Ascending aorta (tissue), 2 donors: ENCODE measurements around the gene ZNF10. TPM values are rescaled to one million over a fixed set of nuclear protein-coding genes. Genes with fewer than 3 reads are reported as not detected.

Experiments used
- DNase-seq, 2 donors: peaks; one replicate each; pipeline ENCODE4 v3.0.0-alpha.2; 2019; ENCODE audit warnings: low spot score in 2 of 2
- H3K27ac ChIP-seq, 2 donors: fragments of 200-600 bp; sonication (generic); one replicate each; pipeline ENCODE4 v1.5.1; 2016 to 2017; ENCODE audit warnings: mild to moderate bottlenecking in 1 of 2
- H3K27me3 ChIP-seq: fragments of 200-600 bp; sonication (generic); one replicate; pipeline ENCODE4 v1.5.1; 2017
- H3K36me3 ChIP-seq, 2 donors: fragments of 200-600 bp; sonication (generic); one replicate each; pipeline ENCODE4 v1.5.1; 2016
- H3K4me1 ChIP-seq, 2 donors: fragments of 200-600 bp; sonication (generic); one replicate each; pipeline ENCODE4 v1.5.1; 2016 to 2017; ENCODE audit warnings: mild to moderate bottlenecking in 1 of 2
- H3K4me3 ChIP-seq, 2 donors: fragments of 200-600 bp; sonication (generic); one replicate each; pipeline ENCODE4 v1.5.1; 2016 to 2017; ENCODE audit warnings: mild to moderate bottlenecking in 1 of 2
- H3K9me3 ChIP-seq, 2 donors: fragments of 200-600 bp; sonication (generic); one replicate each; pipeline ENCODE4 v1.5.1; 2016
- intact Hi-C: fragments of 100-400 bp; cut with DNase I; formaldehyde crosslinking; loops from one replicate; pipeline ENCODE4 v1.15.1; 2023
- total RNA-seq: library from RNA; depleted of rRNA; stranded (reverse); fragments of >200 nt; gene quantifications from one replicate; pipeline ENCODE4 v1.1.0, GENCODE V29; 2016
- TF ChIP-seq, protein P1 (sequence below), 3 experiments: fragments of 200-600 bp in 2 of 3; fragments of 450-650 bp in 1 of 3; sonication (generic) in 2 of 3; IDR thresholded peaks; one replicate each; pipeline ENCODE4 v1.5.1; 2016 to 2019; ENCODE audit warnings: antibody characterized with exemption in 3 of 3, mild to moderate bottlenecking in 1 of 3, moderate library complexity in 1 of 3

The ZNF10 gene
- total RNA-seq, 1 donor from 2014 or later = 3.8 TPM

DNA sequence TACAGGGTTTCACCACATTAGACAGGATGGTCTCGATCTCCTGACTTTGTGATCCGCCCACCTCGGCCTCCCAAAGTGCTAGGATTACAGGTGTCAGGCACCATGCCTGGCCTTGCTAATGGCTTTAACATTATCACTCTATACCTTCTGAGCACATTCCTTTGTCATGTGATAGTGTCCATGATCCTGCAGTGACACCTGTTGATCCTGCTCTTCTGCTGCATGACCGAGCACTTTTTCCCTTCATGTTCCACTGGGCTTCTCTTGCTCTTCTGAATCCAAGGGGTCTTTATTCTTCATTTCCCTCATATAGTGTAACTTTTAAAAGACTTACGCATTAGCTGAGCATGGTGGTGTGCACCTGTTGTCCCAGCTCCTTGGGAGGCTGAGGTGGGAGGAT lies 62.4 kb downstream of the ZNF10 start:
- Histone ChIP-seq H3K27ac (no peak overlapping the region), H3K9me3 (peaks cover 87 to 92% of the 10 kb centered on the region in 2 donors), H3K4me3 (no peak overlapping the region), H3K4me1 (no peaks in the 10 kb centered on the region), H3K27me3 (no peaks in the 10 kb centered on the region), H3K36me3 (peaks cover 89 to 91% of the 10 kb centered on the region in 2 donors)
- intact Hi-C loops = no loop called here
- DNase-seq = no peak
- TF ChIP-seq, protein P1, sequence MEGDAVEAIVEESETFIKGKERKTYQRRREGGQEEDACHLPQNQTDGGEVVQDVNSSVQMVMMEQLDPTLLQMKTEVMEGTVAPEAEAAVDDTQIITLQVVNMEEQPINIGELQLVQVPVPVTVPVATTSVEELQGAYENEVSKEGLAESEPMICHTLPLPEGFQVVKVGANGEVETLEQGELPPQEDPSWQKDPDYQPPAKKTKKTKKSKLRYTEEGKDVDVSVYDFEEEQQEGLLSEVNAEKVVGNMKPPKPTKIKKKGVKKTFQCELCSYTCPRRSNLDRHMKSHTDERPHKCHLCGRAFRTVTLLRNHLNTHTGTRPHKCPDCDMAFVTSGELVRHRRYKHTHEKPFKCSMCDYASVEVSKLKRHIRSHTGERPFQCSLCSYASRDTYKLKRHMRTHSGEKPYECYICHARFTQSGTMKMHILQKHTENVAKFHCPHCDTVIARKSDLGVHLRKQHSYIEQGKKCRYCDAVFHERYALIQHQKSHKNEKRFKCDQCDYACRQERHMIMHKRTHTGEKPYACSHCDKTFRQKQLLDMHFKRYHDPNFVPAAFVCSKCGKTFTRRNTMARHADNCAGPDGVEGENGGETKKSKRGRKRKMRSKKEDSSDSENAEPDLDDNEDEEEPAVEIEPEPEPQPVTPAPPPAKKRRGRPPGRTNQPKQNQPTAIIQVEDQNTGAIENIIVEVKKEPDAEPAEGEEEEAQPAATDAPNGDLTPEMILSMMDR (IDR thresholded peaks at IDR 0.05) = no peak

DNA sequence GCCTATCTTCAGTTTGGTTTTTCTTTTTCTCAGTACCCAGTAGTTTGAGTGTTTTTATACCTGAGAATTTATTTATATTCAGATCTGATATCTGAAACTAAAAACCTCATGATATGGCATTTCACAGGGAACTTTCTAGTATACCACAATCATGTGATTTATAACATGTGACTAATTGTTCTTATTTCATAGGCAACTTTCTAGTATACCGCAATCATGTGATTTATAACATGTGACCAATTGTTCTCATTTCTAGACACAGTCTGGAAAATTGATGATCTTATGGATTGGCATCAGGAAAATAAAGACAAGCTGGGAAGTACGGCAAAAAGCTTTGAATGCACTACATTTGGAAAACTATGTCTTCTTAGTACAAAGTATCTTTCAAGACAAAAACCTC lies 71.5 kb downstream of the ZNF10 start:
- peaks cover 69 to 76% of the 10 kb centered on the region in 2 donors for H3K9me3 ChIP-seq

DNA sequence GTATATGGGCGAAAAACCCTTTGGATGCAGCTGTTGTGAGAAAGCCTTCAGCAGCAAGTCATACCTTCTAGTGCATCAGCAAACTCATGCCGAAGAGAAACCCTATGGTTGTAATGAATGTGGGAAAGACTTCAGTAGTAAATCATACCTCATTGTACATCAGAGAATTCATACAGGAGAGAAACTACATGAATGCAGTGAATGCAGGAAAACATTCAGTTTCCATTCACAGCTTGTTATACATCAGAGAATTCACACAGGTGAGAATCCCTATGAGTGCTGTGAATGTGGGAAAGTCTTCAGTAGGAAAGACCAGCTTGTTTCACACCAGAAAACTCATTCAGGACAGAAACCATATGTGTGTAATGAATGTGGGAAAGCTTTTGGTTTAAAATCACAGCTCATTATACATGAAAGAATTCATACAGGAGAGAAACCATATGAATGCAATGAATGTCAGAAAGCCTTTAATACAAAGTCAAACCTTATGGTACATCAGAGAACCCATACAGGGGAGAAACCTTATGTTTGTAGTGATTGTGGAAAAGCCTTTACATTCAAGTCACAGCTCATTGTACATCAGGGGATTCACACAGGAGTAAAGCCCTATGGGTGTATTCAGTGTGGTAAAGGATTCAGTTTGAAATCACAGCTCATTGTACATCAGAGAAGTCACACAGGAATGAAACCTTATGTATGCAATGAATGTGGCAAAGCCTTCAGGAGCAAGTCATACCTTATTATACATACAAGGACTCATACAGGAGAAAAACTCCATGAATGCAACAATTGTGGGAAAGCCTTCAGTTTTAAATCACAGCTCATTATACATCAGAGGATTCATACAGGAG lies 72.3 kb downstream of the ZNF10 start:
- H3K27ac ChIP-seq = no peak overlapping the region
- peak overlapping the region in 1 of 2 donors; percentile 1 for H3K4me3 ChIP-seq
- TF ChIP-seq, protein P1 (IDR thresholded peaks at IDR 0.05) = no peak
- H3K4me1 ChIP-seq = no peaks in the 10 kb centered on the region
- DNase-seq = no peak
- H3K36me3 ChIP-seq = peaks cover 29 to 47% of the 10 kb centered on the region in 2 donors
- intact Hi-C loops = no loop called here
- H3K27me3 ChIP-seq = no peaks in the 10 kb centered on the region
- peaks cover 76 to 83% of the 10 kb centered on the region in 2 donors for H3K9me3 ChIP-seq

More for the DNA sequence above, 71.5 kb downstream of the ZNF10 start:
- DNase-seq = no peak
- TF ChIP-seq, protein P1 (IDR thresholded peaks at IDR 0.05) = no peak
- Histone ChIP-seq H3K4me3 (peak overlapping the region in 1 of 2 donors; percentile 1), H3K27me3 (no peaks in the 10 kb centered on the region), H3K4me1 (no peaks in the 10 kb centered on the region), H3K36me3 (peaks cover 29 to 48% of the 10 kb centered on the region in 2 donors), H3K27ac (no peak overlapping the region)
- intact Hi-C loops = no loop called here

DNA sequence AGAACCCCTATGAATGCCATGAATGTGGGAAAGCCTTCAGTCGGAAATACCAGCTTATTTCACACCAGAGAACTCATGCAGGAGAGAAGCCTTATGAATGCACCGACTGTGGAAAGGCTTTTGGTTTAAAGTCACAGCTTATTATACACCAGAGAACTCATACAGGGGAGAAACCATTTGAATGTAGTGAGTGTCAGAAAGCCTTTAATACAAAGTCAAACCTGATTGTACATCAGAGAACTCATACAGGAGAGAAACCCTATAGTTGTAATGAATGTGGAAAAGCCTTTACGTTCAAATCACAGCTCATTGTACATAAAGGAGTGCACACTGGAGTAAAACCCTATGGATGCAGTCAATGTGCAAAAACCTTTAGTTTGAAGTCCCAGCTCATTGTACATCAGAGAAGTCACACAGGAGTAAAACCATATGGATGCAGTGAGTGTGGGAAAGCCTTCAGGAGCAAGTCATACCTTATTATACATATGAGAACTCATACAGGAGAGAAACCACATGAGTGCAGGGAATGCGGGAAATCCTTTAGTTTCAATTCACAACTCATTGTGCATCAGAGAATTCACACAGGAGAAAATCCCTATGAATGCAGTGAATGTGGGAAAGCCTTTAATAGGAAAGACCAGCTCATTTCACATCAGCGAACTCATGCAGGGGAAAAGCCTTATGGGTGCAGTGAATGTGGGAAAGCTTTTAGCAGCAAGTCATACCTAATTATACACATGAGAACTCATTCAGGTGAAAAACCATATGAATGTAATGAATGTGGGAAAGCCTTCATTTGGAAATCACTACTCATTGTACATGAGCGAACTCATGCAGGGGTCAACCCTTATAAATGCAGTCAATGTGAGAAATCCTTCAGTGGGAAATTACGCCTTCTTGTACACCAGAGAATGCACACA lies 73.2 kb downstream of the ZNF10 start:
- Histone ChIP-seq H3K36me3 (peaks cover 29 to 47% of the 10 kb centered on the region in 2 donors), H3K4me1 (no peaks in the 10 kb centered on the region), H3K27me3 (no peaks in the 10 kb centered on the region), H3K4me3 (peak overlapping the region in 1 of 2 donors; percentile 32), H3K9me3 (peaks cover 84 to 92% of the 10 kb centered on the region in 2 donors), H3K27ac (no peak overlapping the region)
- DNase-seq = no peak
- intact Hi-C loops = no loop called here
- TF ChIP-seq, protein P1 (IDR thresholded peaks at IDR 0.05) = no peak

DNA sequence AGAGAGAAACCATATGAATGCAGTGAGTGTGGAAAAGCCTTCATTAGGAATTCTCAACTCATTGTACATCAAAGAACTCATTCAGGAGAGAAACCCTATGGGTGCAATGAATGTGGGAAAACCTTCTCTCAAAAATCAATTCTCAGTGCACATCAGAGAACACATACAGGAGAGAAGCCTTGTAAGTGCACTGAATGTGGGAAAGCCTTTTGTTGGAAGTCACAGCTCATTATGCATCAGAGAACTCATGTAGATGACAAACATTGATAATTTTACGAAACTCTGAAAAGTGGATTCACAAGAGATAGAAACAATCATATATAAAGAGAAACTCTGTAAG lies 73.8 kb downstream of the ZNF10 start:
- Histone ChIP-seq H3K36me3 (peaks cover 29 to 47% of the 10 kb centered on the region in 2 donors), H3K4me3 (peak overlapping the region in 1 of 2 donors; percentile 32), H3K4me1 (no peaks in the 10 kb centered on the region), H3K9me3 (peaks cover 89 to 98% of the 10 kb centered on the region in 2 donors), H3K27me3 (no peaks in the 10 kb centered on the region), H3K27ac (no peak overlapping the region)
- TF ChIP-seq, protein P1 (IDR thresholded peaks at IDR 0.05) = no peak
- DNase-seq = no peak
- intact Hi-C loops = no loop called here
